ENCODE measurements around the gene RAB33A.

Gene RAB33A

GRCh38 chrX:130155564-130155963 lies 16.2 kb upstream of the RAB33A start:
- peaks cover 0 to 3% of the 10 kb centered on the region in 2 donors for H3K36me3 ChIP-seq (ENCODE audit: control insufficient read depth in 2 of 2, insufficient read depth in 2 of 2, low read length in 2 of 2)
- H3K4me3 ChIP-seq (ENCODE audit: low read length in 2 of 2), result no peak overlapping the region
- no peaks in the 10 kb centered on the region for H3K4me1 ChIP-seq (ENCODE audit: control insufficient read depth, insufficient read depth, low read length)
- H3K9me3 ChIP-seq (ENCODE audit: control insufficient read depth in 2 of 2, low read length in 2 of 2), result no peaks in the 10 kb centered on the region
- H3K9ac ChIP-seq (ENCODE audit: low read length in 2 of 2), result no peak overlapping the region
- H3K27ac ChIP-seq (ENCODE audit: low read length), result no peak overlapping the region
- H3K27me3 ChIP-seq (ENCODE audit: control insufficient read depth in 1 of 2, insufficient read depth in 2 of 2, low read length in 2 of 2), result no peaks in the 10 kb centered on the region

- Histone ChIP-seq H3K9me3 (ENCODE audit: control insufficient read depth in 2 of 2, low read length in 2 of 2) (no peaks in the 10 kb centered on the region), H3K4me1 (ENCODE audit: control insufficient read depth, insufficient read depth, low read length) (no peaks in the 10 kb centered on the region), H3K27me3 (ENCODE audit: control insufficient read depth in 1 of 2, insufficient read depth in 2 of 2, low read length in 2 of 2) (no peaks in the 10 kb centered on the region), H3K9ac (ENCODE audit: low read length in 2 of 2) (no peak overlapping the region), H3K36me3 (ENCODE audit: control insufficient read depth in 2 of 2, insufficient read depth in 2 of 2, low read length in 2 of 2) (peaks cover 0 to 3% of the 10 kb centered on the region in 2 donors), H3K4me3 (ENCODE audit: low read length in 2 of 2) (no peak overlapping the region), H3K27ac (ENCODE audit: low read length) (no peak overlapping the region)
These were observed 13.5 kb upstream of the RAB33A start for GRCh38 chrX:130158311-130158710.

DNA sequence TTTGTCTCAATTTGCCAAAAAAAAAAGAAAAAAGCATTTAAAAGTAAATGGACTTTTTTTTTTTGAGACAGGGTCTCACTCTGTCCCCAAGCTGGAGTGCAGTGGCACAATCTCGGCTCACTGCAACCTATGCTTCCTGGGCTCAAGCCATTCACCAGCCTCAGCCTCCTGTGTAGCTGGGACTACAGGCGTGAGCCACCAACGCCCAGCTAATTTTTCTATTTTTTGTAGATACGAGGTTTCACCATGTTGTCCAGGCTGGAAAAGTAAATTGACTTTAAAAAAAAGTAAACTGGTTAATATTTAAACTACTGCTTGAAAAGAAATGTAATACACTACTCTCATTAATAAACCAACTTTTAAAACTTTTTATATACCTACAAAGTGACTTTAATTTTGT lies 12.0 kb upstream of the RAB33A start:
- H3K27me3 ChIP-seq (ENCODE audit: control insufficient read depth in 1 of 2, insufficient read depth in 2 of 2, low read length in 2 of 2), result no peaks in the 10 kb centered on the region
- H3K9ac ChIP-seq (ENCODE audit: low read length in 2 of 2), result no peak overlapping the region
- no peaks in the 10 kb centered on the region for H3K4me1 ChIP-seq (ENCODE audit: control insufficient read depth, insufficient read depth, low read length)
- H3K27ac ChIP-seq (ENCODE audit: low read length), result no peak overlapping the region
- H3K36me3 ChIP-seq (ENCODE audit: control insufficient read depth in 2 of 2, insufficient read depth in 2 of 2, low read length in 2 of 2), result peaks cover 0 to 2% of the 10 kb centered on the region in 2 donors
- no peak overlapping the region for H3K4me3 ChIP-seq (ENCODE audit: low read length in 2 of 2)
- H3K9me3 ChIP-seq (ENCODE audit: control insufficient read depth in 2 of 2, low read length in 2 of 2), result no peaks in the 10 kb centered on the region

DNA sequence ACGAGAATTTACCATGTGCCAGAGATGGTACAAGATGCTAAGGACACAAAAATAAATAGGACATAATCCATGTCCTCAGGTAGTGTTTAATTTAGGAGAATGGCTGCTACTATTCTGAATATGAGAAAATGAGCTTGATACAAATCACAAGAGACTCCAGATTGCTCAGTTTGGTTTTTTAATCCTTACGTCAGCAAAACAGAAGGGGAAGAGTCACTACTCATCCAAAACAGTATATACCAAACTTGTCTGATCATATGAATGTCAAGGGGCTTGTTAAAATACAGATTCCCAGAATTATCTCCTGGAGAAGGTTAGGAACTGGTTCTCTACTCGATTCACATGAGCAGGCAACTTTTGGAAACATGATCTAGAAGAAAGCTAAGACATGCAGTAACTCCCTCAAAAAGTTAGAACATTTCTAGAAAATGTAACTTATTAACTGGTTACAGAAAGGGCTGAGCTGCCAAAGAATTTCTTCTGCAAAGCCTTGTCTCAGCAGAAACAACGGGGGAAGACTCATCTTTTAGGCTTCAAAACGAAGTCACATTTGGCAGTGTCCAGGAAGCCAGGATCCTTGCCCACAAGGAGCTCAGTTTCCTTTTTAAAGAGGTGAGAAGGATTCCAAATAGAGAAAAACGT lies 9.5 kb upstream of the RAB33A start:
- Histone ChIP-seq H3K27ac (ENCODE audit: low read length) (no peak overlapping the region), H3K9me3 (ENCODE audit: control insufficient read depth in 2 of 2, low read length in 2 of 2) (no peaks in the 10 kb centered on the region), H3K36me3 (ENCODE audit: control insufficient read depth in 2 of 2, insufficient read depth in 2 of 2, low read length in 2 of 2) (no peaks in the 10 kb centered on the region), H3K4me3 (ENCODE audit: low read length in 2 of 2) (no peak overlapping the region), H3K9ac (ENCODE audit: low read length in 2 of 2) (no peak overlapping the region), H3K27me3 (ENCODE audit: control insufficient read depth in 1 of 2, insufficient read depth in 2 of 2, low read length in 2 of 2) (peaks cover 0 to 2% of the 10 kb centered on the region in 2 donors), H3K4me1 (ENCODE audit: control insufficient read depth, insufficient read depth, low read length) (no peaks in the 10 kb centered on the region)

DNA sequence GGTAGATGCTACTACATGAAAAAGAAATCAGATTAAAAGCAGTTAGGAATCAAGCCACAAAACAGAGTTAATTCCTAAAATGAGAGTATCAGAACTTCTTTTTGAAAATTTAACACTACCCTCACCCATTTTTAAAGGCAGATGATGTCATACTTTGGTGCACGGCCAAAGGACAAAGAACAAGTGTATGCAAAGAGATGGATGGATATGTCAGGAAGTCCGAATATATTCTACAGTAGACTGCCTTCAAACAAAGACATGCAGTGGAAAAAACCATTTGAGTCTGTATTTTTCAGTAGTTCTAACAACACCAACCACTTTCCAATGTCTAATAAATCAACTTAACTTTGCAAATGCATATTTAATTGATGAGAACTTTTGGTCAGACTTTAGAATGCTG lies 8.4 kb upstream of the RAB33A start:
- H3K4me1 ChIP-seq (ENCODE audit: control insufficient read depth, insufficient read depth, low read length), result no peaks in the 10 kb centered on the region

DNA sequence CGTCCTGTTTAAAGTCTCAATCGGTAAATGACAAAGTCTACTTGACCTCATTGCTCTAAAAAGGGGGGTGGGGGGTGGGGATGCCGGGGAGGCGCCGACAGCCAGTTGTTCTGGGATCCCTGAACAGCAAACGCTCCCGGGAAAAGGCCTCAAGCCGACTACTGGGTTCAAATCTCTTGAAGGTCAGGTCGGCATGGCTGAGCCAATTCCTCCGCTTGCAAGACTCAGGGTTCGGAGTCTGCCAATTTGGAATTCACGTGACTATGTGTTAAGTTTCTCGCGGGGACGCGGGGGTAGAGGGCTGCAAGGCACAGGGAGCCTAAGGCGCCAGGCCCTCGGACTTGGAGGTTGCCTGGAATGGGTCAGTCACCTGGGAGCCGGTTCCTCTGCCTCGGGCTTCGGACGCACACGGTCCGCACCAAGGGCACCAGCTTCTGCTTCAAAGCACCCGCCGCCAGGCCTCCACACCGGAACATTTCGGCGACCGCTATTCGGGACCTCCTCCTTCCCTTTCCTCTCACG lies 6.5 kb upstream of the RAB33A start:
- no peaks in the 10 kb centered on the region for H3K9me3 ChIP-seq (ENCODE audit: control insufficient read depth in 2 of 2, low read length in 2 of 2)
- peaks cover 0 to 2% of the 10 kb centered on the region in 2 donors for H3K27me3 ChIP-seq (ENCODE audit: control insufficient read depth in 1 of 2, insufficient read depth in 2 of 2, low read length in 2 of 2)
- no peaks in the 10 kb centered on the region for H3K36me3 ChIP-seq (ENCODE audit: control insufficient read depth in 2 of 2, insufficient read depth in 2 of 2, low read length in 2 of 2)
- H3K4me3 ChIP-seq (ENCODE audit: low read length in 2 of 2), result peak overlapping the region; percentile 71 to 80
- H3K9ac ChIP-seq (ENCODE audit: low read length in 2 of 2), result peak overlapping the region; percentile 73 to 75
- H3K27ac ChIP-seq (ENCODE audit: low read length), result peak overlapping the region; percentile 80
- H3K4me1 ChIP-seq (ENCODE audit: control insufficient read depth, insufficient read depth, low read length), result no peaks in the 10 kb centered on the region

More for the DNA sequence above, 8.4 kb upstream of the RAB33A start:
- Histone ChIP-seq H3K4me3 (ENCODE audit: low read length in 2 of 2) (no peak overlapping the region), H3K9me3 (ENCODE audit: control insufficient read depth in 2 of 2, low read length in 2 of 2) (no peaks in the 10 kb centered on the region), H3K36me3 (ENCODE audit: control insufficient read depth in 2 of 2, insufficient read depth in 2 of 2, low read length in 2 of 2) (no peaks in the 10 kb centered on the region), H3K27me3 (ENCODE audit: control insufficient read depth in 1 of 2, insufficient read depth in 2 of 2, low read length in 2 of 2) (peaks cover 0 to 2% of the 10 kb centered on the region in 2 donors), H3K9ac (ENCODE audit: low read length in 2 of 2) (no peak overlapping the region), H3K27ac (ENCODE audit: low read length) (no peak overlapping the region)

GRCh38 chrX:130165703-130166502 lies 5.9 kb upstream of the RAB33A start, which contains the start of gene AIFM1:
Gene AIFM1, minus strand, starts transcription at chrX:130165841. Its CDS starts 185 bp downstream, at chrX:130165656.
- H3K9me3 ChIP-seq (ENCODE audit: control insufficient read depth in 2 of 2, low read length in 2 of 2), result no peaks in the 10 kb centered on the region
- peak within 1 kb of the TSS; percentile 73 to 75 for H3K9ac ChIP-seq (ENCODE audit: low read length in 2 of 2)
- H3K27me3 ChIP-seq (ENCODE audit: control insufficient read depth in 1 of 2, insufficient read depth in 2 of 2, low read length in 2 of 2), result peaks cover 0 to 2% of the 10 kb centered on the region in 2 donors
- H3K4me3 ChIP-seq (ENCODE audit: low read length in 2 of 2), result peak within 1 kb of the TSS; percentile 71 to 80
- H3K4me1 ChIP-seq (ENCODE audit: control insufficient read depth, insufficient read depth, low read length), result peaks cover 2% of the 10 kb centered on the region
- H3K36me3 ChIP-seq (ENCODE audit: control insufficient read depth in 2 of 2, insufficient read depth in 2 of 2, low read length in 2 of 2), result no peaks in the 10 kb centered on the region
- H3K27ac ChIP-seq (ENCODE audit: low read length), result peak within 1 kb of the TSS; percentile 80

DNA sequence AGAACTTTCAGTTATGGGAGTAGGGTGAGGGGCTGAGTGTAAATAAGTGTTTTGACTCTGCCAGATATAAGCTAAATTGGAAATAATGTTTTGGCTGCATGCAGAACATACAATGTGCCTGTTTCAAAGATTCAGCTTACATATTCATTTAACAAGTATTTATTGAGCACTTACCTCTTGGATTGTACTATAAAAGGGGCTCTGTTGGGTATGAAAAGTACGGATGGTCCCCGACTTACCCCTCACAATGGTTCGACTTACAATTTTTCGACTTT lies 5.3 kb upstream of the RAB33A start:
- Histone ChIP-seq H3K36me3 (ENCODE audit: control insufficient read depth in 2 of 2, insufficient read depth in 2 of 2, low read length in 2 of 2) (no peaks in the 10 kb centered on the region), H3K9ac (ENCODE audit: low read length in 2 of 2) (peak overlapping the region; percentile 73 to 74), H3K9me3 (ENCODE audit: control insufficient read depth in 2 of 2, low read length in 2 of 2) (no peaks in the 10 kb centered on the region), H3K27ac (ENCODE audit: low read length) (peak overlapping the region; percentile 80), H3K27me3 (ENCODE audit: control insufficient read depth in 1 of 2, insufficient read depth in 2 of 2, low read length in 2 of 2) (peaks cover 0 to 2% of the 10 kb centered on the region in 2 donors), H3K4me3 (ENCODE audit: low read length in 2 of 2) (peak overlapping the region; percentile 71 to 80), H3K4me1 (ENCODE audit: control insufficient read depth, insufficient read depth, low read length) (peaks cover 4% of the 10 kb centered on the region)

DNA sequence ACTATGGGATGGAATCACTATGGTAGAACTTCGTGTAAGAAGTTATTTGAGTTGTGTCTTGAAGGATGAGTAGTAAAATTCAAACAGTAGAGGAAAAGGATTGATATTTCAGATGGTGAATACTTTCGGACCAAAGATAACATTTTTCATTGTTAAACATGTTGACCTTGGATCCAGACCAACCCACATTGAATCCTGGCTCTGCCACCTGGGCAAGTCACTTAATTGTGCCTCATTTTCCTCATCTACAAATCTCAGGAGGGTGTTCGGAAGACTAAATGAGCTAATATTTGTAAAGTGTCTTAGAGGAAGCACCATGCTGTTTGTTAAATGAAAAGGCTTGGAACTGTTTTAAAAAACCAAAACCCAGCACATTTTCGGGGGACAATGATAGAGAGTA lies 4.7 kb upstream of the RAB33A start:
- Histone ChIP-seq H3K9ac (ENCODE audit: low read length in 2 of 2) (no peak overlapping the region), H3K4me1 (ENCODE audit: control insufficient read depth, insufficient read depth, low read length) (peaks cover 7% of the 10 kb centered on the region)

GRCh38 chrX:130170752-130171445 lies 863 bp upstream of the RAB33A start:
- H3K36me3 ChIP-seq (ENCODE audit: control insufficient read depth in 2 of 2, insufficient read depth in 2 of 2, low read length in 2 of 2), result no peaks in the 10 kb centered on the region
- H3K4me1 ChIP-seq (ENCODE audit: control insufficient read depth, insufficient read depth, low read length), result peaks cover 13% of the 10 kb centered on the region
- no peak overlapping the region for H3K27ac ChIP-seq (ENCODE audit: low read length)
- peak overlapping the region; percentile 64 to 69 for H3K4me3 ChIP-seq (ENCODE audit: low read length in 2 of 2)
- H3K9ac ChIP-seq (ENCODE audit: low read length in 2 of 2), result no peak overlapping the region
- no peaks in the 10 kb centered on the region for H3K9me3 ChIP-seq (ENCODE audit: control insufficient read depth in 2 of 2, low read length in 2 of 2)
- peaks cover 0 to 10% of the 10 kb centered on the region in 2 donors for H3K27me3 ChIP-seq (ENCODE audit: control insufficient read depth in 1 of 2, insufficient read depth in 2 of 2, low read length in 2 of 2)

More for the DNA sequence above, 4.7 kb upstream of the RAB33A start:
- H3K9me3 ChIP-seq (ENCODE audit: control insufficient read depth in 2 of 2, low read length in 2 of 2), result no peaks in the 10 kb centered on the region
- H3K36me3 ChIP-seq (ENCODE audit: control insufficient read depth in 2 of 2, insufficient read depth in 2 of 2, low read length in 2 of 2), result no peaks in the 10 kb centered on the region
- H3K4me3 ChIP-seq (ENCODE audit: low read length in 2 of 2), result peak overlapping the region in 1 of 2 donors; percentile 71
- no peak overlapping the region for H3K27ac ChIP-seq (ENCODE audit: low read length)
- peaks cover 0 to 2% of the 10 kb centered on the region in 2 donors for H3K27me3 ChIP-seq (ENCODE audit: control insufficient read depth in 1 of 2, insufficient read depth in 2 of 2, low read length in 2 of 2)
